ENCODE data around the gene SLC6A1.
"Not testable (repeated sequence)": the region's sequence is repeated elsewhere in the genome, so short reads cannot be mapped to it uniquely, and the experiment has no call there.

The SLC6A1 gene

DNA sequence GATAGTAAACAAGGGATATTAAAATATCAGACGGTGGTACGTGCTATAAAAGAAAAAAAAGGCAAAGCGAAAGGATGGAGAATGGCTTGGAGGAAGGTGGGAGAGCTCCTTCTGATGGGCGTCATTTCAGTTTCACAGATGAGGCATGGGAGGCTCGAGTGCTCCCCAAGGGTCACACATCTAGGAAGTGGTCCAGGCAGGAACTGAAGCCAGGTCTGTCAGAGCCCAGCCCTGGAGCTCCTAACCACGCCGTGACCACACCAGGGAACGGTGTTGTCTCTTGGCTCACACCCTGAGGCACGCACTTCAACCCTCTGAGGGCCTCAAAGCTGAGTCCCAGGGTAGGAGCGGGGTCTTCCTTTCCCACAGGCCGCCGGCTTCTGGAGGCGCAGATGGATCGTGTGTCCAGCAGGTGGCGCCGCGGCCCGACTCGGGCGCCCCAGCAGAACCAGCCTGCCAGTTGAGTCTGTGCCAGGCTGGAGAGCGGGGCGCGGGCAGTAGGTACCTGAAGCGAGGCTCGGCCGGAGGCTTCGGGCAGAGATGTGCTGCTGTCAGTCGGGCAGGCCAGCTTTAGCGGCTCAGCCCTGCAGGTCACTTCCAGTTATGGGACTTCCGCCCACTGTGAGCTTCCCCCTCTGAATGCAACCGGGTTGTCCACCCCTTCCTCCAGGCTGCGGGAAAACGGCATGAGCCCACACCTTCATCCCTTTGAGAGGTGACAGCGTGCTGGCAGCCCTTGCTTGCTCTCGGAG, 68.1 kb downstream of the SLC6A1 start:
- no peak overlapping the region for H3K9ac ChIP-seq
- no peak overlapping the region for H3K4me3 ChIP-seq (ENCODE audit: low read depth, low read length)
- no peaks in the 10 kb centered on the region for H3K27me3 ChIP-seq (ENCODE audit: control insufficient read depth, insufficient read depth, low read length)

DNA sequence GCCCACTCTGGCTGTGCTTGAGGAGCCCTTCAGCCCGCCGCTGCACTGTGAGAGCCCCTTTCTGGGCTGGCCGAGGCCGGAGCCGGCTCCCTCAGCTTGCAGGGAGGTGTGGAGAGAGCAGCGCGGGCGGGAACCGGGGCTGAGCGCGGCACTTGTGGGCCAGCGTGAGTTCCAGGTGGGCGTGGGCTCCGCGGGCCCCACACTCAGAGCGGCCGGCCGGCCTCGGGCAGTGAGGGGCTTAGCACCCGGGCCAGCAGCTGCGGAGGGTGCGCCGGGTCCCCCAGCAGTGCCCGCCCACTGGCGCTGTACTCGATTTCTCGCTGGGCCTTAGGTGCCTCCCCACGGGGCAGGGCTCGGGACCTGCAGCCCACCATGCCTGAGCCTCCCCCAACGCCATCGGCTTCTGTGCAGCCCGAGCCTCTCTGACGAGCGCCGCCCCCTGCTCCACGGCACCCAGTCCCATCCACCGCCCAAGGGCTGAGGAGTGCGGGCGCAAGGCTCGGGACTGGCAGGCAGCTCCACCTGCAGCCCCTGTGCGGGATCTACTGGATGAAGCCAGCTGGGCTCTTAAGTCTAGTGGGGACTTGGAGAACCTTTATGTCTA, 68.8 kb downstream of the SLC6A1 start:
- not testable (repeated sequence) for H3K27ac ChIP-seq

More for the DNA sequence above, 68.1 kb downstream of the SLC6A1 start:
- Histone ChIP-seq H3K79me2 (no peaks in the 10 kb centered on the region), H3K4me1 (peaks cover 19% of the 10 kb centered on the region), H3K9me3 (ENCODE audit: control insufficient read depth, low read length) (no peaks in the 10 kb centered on the region), H3K4me2 (ENCODE audit: low read length) (no peak overlapping the region), H3K36me3 (ENCODE audit: control insufficient read depth, insufficient read depth, low read length) (no peaks in the 10 kb centered on the region), H2AFZ (peak overlapping the region; percentile 73), H3K27ac (no peak overlapping the region)
- TF ChIP-seq, protein P1, sequence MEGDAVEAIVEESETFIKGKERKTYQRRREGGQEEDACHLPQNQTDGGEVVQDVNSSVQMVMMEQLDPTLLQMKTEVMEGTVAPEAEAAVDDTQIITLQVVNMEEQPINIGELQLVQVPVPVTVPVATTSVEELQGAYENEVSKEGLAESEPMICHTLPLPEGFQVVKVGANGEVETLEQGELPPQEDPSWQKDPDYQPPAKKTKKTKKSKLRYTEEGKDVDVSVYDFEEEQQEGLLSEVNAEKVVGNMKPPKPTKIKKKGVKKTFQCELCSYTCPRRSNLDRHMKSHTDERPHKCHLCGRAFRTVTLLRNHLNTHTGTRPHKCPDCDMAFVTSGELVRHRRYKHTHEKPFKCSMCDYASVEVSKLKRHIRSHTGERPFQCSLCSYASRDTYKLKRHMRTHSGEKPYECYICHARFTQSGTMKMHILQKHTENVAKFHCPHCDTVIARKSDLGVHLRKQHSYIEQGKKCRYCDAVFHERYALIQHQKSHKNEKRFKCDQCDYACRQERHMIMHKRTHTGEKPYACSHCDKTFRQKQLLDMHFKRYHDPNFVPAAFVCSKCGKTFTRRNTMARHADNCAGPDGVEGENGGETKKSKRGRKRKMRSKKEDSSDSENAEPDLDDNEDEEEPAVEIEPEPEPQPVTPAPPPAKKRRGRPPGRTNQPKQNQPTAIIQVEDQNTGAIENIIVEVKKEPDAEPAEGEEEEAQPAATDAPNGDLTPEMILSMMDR (IDR thresholded peaks at IDR 0.05), result peak; percentile 83

DNA sequence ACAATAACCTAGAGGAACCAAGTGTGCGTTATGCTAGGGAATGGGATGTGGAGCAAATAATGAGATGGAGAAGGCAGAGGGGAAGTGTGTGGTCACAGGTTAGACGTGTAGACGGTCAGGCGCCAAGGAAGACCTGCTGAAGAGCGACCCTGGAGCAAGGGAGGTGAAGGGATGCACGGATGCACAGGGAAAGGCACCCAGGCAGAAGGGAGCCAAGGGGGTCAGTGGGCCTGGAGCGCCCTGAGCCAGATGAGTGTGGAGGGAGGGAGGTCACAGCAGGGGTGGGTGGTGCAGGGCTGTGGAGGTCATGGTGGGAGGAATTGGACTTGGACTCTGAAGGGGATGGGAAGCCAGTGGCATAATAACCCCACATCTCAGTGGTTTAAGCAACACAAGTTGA, 70.2 kb downstream of the SLC6A1 start:
- no peak overlapping the region for H2AFZ ChIP-seq
- no peak overlapping the region for H3K9ac ChIP-seq
- peaks cover 8% of the 10 kb centered on the region for H3K4me1 ChIP-seq
- no peak overlapping the region for H3K4me2 ChIP-seq (ENCODE audit: low read length)
- no peak overlapping the region for H3K4me3 ChIP-seq (ENCODE audit: low read depth, low read length)
- no peaks in the 10 kb centered on the region for H3K79me2 ChIP-seq
- no peaks in the 10 kb centered on the region for H3K9me3 ChIP-seq (ENCODE audit: control insufficient read depth, low read length)
- no peaks in the 10 kb centered on the region for H3K27me3 ChIP-seq (ENCODE audit: control insufficient read depth, insufficient read depth, low read length)
- TF ChIP-seq, protein P1 (IDR thresholded peaks at IDR 0.05), result no peak
- no peaks in the 10 kb centered on the region for H3K36me3 ChIP-seq (ENCODE audit: control insufficient read depth, insufficient read depth, low read length)
- no peak overlapping the region for H3K27ac ChIP-seq

More for the DNA sequence above, 68.8 kb downstream of the SLC6A1 start:
- not testable (repeated sequence) for H3K4me2 ChIP-seq (ENCODE audit: low read length); H3K4me3 ChIP-seq (ENCODE audit: low read depth, low read length); H2AFZ ChIP-seq; H3K9ac ChIP-seq; H3K27me3 ChIP-seq (ENCODE audit: control insufficient read depth, insufficient read depth, low read length); H3K36me3 ChIP-seq (ENCODE audit: control insufficient read depth, insufficient read depth, low read length); H3K79me2 ChIP-seq; H3K9me3 ChIP-seq (ENCODE audit: control insufficient read depth, low read length)
- H3K4me1 ChIP-seq, result peaks cover 16% of the 10 kb centered on the region

DNA sequence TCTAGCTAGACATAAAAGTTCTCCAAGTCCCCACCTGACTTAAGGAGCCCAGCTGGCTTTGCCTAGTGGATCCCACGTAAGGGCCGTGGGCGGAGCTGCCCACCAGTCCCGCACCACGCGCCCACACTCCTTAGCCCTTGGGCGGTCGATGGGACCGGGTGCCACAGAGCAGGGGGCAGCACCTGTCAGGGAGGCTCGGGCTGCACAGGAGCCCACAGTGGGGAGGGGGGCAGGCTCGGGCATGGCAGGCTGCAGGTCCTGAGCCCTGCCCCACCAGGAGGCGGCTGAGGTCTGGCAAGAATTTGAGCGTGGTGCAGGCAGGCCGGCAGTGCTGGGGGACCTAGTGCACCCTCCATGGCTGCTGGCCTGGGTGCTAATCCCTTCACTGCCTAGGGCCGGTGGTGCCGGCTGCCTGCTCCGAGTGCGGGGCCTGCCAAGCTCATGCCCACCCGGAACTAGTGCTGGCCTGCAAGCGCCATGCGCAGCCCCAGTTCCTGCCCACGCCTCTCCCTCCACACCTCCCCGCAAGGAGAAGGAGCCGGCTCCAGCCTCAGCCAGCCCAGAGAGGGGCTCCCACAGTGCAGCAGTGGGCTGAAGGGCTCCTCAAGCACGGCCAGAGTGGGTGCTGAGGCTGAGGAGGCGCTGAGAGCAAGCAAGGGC, 78.7 kb downstream of the SLC6A1 start:
- Histone ChIP-seq H3K9me3 (ENCODE audit: control insufficient read depth, low read length) (no peaks in the 10 kb centered on the region), H3K9ac (no peak overlapping the region), H3K79me2 (no peaks in the 10 kb centered on the region), H3K4me2 (ENCODE audit: low read length) (no peak overlapping the region), H3K27ac (no peak overlapping the region), H3K27me3 (ENCODE audit: control insufficient read depth, insufficient read depth, low read length) (no peaks in the 10 kb centered on the region), H2AFZ (no peak overlapping the region), H3K36me3 (ENCODE audit: control insufficient read depth, insufficient read depth, low read length) (no peaks in the 10 kb centered on the region), H3K4me3 (ENCODE audit: low read depth, low read length) (no peak overlapping the region), H3K4me1 (no peaks in the 10 kb centered on the region)
- TF ChIP-seq, protein P1 (IDR thresholded peaks at IDR 0.05), result no peak

DNA sequence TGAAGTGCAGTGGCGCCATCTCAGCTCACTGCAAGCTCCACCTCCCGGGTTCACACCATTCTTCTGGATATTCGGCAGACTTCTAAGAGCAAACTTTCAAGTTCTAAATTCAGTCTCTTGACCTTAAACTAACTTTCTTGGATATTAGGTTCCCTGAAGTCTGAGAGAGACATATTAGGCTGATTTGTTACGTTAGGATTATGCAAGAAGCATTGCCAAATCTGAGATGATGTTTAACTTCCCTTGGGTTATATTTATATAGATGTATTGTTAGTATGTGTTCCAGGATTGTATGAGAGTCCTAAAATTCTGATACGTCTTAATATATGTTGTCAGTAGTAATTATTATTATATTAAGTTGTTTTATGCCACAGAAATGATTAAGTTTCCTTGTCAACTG, 80.1 kb downstream of the SLC6A1 start:
- TF ChIP-seq, protein P1 (IDR thresholded peaks at IDR 0.05), result no peak
- no peak overlapping the region for H3K27ac ChIP-seq
- no peak overlapping the region for H3K4me2 ChIP-seq (ENCODE audit: low read length)
- H3K36me3 ChIP-seq (ENCODE audit: control insufficient read depth, insufficient read depth, low read length), result no peaks in the 10 kb centered on the region
- no peaks in the 10 kb centered on the region for H3K4me1 ChIP-seq
- no peak overlapping the region for H3K4me3 ChIP-seq (ENCODE audit: low read depth, low read length)
- H2AFZ ChIP-seq, result no peak overlapping the region
- no peaks in the 10 kb centered on the region for H3K9me3 ChIP-seq (ENCODE audit: control insufficient read depth, low read length)
- no peaks in the 10 kb centered on the region for H3K79me2 ChIP-seq
- H3K9ac ChIP-seq, result no peak overlapping the region
- no peaks in the 10 kb centered on the region for H3K27me3 ChIP-seq (ENCODE audit: control insufficient read depth, insufficient read depth, low read length)
